Tibial nerve (tissue), 4 donors: ENCODE results near the gene ADGRG4. TPM values are rescaled to one million over a fixed set of nuclear protein-coding genes. Genes with fewer than 3 reads are reported as not detected.
"Not testable (repeated sequence)": the region's sequence is repeated elsewhere in the genome, so short reads cannot be mapped to it uniquely, and the experiment has no call there.

Experiments used
- DNase-seq, 2 donors: peaks; one replicate each; pipeline ENCODE4 v3.0.0-alpha.2; 2019; ENCODE audit warnings: low spot score in 2 of 2
- H3K27ac ChIP-seq, 4 donors: fragments of 200-600 bp; sonication (generic) in 3 of 4; one replicate each; pipeline ENCODE4 v1.5.1; 2017 to 2019; ENCODE audit warnings: mild to moderate bottlenecking in 1 of 4
- H3K27me3 ChIP-seq, 2 donors: fragments of 200-600 bp; sonication (generic) in 1 of 2; one replicate each; pipeline versions ENCODE4 v1.5.1 to v1.6.0; 2017 to 2019
- H3K36me3 ChIP-seq, 3 donors: fragments of 200-600 bp; sonication (generic); one replicate each; pipeline ENCODE4 v1.5.1; 2018 to 2019
- H3K4me1 ChIP-seq, 4 donors: fragments of 200-600 bp; sonication (generic) in 3 of 4; one replicate each; pipeline ENCODE4 v1.5.1; 2017 to 2019
- H3K4me3 ChIP-seq, 4 donors: fragments of 200-600 bp; sonication (generic) in 3 of 4; one replicate each; pipeline ENCODE4 v1.5.1; 2017 to 2019; ENCODE audit warnings: mild to moderate bottlenecking in 1 of 4, moderate library complexity in 1 of 4
- H3K9me3 ChIP-seq, 4 donors: fragments of 200-600 bp; sonication (generic) in 3 of 4; one replicate each; pipeline ENCODE4 v1.5.1; 2017 to 2019
- EP300 ChIP-seq, 2 donors: sonication (generic); formaldehyde crosslinking; IDR thresholded peaks; one replicate each; pipeline ENCODE4 v1.6.1; 2017; ENCODE audit warnings: antibody characterized with exemption in 2 of 2, mild to moderate bottlenecking in 1 of 2
- POLR2A ChIP-seq, 2 donors: fragments of 450-650 bp; IDR thresholded peaks; one replicate each; pipeline ENCODE4 v1.6.1; 2017; ENCODE audit warnings: antibody characterized with exemption in 2 of 2, mild to moderate bottlenecking in 2 of 2, moderate library complexity in 2 of 2
- WGBS, 2 donors: methylation state at CpG; one replicate each; pipeline ENCODE4 v1.1.5; 2018; 5-methylcytosine and 5-hydroxymethylcytosine counted together
- total RNA-seq, 4 donors: library from RNA; depleted of rRNA; stranded (reverse); fragments of >200 nt; gene quantifications; one replicate each; pipeline ENCODE4 v1.1.0, GENCODE V29; 2016
- TF ChIP-seq, protein P1 (sequence below), 5 experiments: fragments of 200-600 bp in 3 of 5; fragments of 450-650 bp in 2 of 5; sonication (generic) in 3 of 5; IDR thresholded peaks; one replicate each; pipeline ENCODE4 v1.5.1; 2016 to 2019; ENCODE audit warnings: antibody characterized with exemption in 5 of 5, mild to moderate bottlenecking in 3 of 5, moderate library complexity in 2 of 5

The ADGRG4 gene, protein sequence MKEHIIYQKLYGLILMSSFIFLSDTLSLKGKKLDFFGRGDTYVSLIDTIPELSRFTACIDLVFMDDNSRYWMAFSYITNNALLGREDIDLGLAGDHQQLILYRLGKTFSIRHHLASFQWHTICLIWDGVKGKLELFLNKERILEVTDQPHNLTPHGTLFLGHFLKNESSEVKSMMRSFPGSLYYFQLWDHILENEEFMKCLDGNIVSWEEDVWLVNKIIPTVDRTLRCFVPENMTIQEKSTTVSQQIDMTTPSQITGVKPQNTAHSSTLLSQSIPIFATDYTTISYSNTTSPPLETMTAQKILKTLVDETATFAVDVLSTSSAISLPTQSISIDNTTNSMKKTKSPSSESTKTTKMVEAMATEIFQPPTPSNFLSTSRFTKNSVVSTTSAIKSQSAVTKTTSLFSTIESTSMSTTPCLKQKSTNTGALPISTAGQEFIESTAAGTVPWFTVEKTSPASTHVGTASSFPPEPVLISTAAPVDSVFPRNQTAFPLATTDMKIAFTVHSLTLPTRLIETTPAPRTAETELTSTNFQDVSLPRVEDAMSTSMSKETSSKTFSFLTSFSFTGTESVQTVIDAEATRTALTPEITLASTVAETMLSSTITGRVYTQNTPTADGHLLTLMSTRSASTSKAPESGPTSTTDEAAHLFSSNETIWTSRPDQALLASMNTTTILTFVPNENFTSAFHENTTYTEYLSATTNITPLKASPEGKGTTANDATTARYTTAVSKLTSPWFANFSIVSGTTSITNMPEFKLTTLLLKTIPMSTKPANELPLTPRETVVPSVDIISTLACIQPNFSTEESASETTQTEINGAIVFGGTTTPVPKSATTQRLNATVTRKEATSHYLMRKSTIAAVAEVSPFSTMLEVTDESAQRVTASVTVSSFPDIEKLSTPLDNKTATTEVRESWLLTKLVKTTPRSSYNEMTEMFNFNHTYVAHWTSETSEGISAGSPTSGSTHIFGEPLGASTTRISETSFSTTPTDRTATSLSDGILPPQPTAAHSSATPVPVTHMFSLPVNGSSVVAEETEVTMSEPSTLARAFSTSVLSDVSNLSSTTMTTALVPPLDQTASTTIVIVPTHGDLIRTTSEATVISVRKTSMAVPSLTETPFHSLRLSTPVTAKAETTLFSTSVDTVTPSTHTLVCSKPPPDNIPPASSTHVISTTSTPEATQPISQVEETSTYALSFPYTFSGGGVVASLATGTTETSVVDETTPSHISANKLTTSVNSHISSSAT (N-terminal part only)
- total RNA-seq = under 1 TPM in 1 of 4 donors, not detected in 3; 0.20 TPM

DNA sequence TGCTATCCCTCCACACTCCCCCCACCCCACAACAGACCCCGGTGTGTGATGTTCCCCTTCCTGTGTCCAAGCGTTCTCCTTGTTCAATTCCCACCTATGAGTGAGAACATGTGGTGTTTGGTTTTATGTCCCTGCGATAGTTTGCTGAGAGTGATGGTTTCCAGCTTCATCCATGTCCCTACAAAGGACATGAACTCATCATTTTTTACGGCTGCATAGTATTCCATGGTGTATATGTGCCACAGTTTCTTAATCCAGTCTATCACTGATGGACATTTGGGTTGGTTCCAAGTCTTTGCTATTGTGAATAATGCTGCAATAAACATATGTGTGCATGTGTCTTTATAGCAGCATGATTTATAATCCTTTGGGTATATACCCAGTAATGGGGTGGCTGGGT lies at the start of gene ADGRG4:
Gene ADGRG4 (plus strand): TSS at position 243 of the 400 bp plus-strand sequence. CDS start 7,815 bp downstream, outside the sequence.
- H3K27ac ChIP-seq, H3K9me3 ChIP-seq, H3K4me3 ChIP-seq, H3K4me1 ChIP-seq, DNase-seq, H3K36me3 ChIP-seq: not testable (repeated sequence)
- 92 to 96% methylated on average over 4 of the region's 4 CpGs for WGBS, 2 donors
- H3K27me3 ChIP-seq = peaks cover 0 to 12% of the 10 kb centered on the region in 2 donors

DNA sequence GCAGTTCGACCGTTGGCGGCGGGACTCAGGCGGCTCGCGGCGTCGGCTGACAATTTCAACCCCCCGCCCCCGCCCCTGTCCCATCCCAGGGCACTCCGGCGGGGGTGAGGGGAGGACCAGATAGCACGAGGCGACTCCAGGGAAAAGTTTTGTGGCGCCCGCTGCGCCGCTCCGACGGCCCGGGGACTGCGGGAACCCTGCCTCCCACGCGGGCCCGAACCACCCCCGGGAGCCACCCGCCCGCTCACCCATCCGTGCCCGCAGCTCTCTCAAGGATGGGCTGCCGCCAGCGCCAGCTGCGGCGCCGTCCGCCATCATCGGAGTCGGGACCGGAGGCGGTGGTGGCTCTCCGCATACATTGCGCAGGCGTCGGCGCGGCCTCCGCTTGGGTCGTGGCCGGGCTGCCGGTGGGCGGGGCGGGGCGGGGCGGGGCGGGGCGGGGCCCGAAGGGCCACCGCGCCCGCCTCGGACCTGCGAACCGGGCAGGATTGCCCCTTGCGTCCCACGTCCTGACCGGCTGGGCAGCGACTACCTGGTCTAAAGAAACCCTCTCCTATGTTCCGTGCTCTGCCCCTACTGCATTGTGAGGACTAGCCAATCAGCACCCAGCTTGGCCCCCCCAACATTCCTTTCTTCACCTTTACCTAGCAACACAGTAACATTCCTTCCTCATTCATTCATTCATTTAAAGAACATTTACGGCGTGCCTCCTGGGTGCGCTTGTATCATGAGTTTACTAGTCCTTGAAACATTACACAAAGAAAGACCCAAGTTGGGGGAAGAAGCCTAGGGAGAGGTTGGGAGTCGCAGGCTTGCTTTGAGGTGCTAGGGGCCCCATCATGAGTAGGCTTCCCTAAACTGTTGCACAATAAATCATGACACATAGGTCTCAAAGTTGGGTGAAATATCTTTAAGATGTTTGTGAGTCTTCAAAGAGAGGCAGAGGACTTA lies 49.4 kb upstream of the ADGRG4 start, which contains the start of gene MAP7D3:
Gene MAP7D3 (minus strand): TSS at position 360 of the 951 bp plus-strand sequence. CDS start 42 bp downstream, at position 318.
- Histone ChIP-seq H3K9me3 (no peaks in the 10 kb centered on the region), H3K36me3 (no peaks in the 10 kb centered on the region), H3K27ac (peak within 1 kb of the TSS; percentile 40 to 91 (median 84)), H3K27me3 (peaks cover 0 to 28% of the 10 kb centered on the region in 2 donors), H3K4me3 (peak within 1 kb of the TSS; percentile 44 to 89 (median 75)), H3K4me1 (peaks cover 0 to 8% (median 0%) of the 10 kb centered on the region in 4 donors)
- TF ChIP-seq, protein P1, sequence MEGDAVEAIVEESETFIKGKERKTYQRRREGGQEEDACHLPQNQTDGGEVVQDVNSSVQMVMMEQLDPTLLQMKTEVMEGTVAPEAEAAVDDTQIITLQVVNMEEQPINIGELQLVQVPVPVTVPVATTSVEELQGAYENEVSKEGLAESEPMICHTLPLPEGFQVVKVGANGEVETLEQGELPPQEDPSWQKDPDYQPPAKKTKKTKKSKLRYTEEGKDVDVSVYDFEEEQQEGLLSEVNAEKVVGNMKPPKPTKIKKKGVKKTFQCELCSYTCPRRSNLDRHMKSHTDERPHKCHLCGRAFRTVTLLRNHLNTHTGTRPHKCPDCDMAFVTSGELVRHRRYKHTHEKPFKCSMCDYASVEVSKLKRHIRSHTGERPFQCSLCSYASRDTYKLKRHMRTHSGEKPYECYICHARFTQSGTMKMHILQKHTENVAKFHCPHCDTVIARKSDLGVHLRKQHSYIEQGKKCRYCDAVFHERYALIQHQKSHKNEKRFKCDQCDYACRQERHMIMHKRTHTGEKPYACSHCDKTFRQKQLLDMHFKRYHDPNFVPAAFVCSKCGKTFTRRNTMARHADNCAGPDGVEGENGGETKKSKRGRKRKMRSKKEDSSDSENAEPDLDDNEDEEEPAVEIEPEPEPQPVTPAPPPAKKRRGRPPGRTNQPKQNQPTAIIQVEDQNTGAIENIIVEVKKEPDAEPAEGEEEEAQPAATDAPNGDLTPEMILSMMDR (IDR thresholded peaks at IDR 0.05) = no peak
- TF ChIP-seq EP300 (IDR thresholded peaks at IDR 0.05) (peak in 1 of 2 donors; percentile 68), POLR2A (IDR thresholded peaks at IDR 0.05) (peak in 1 of 2 donors; percentile 61)
- DNase-seq = peak; percentile 26 to 32
- WGBS, 2 donors = 22 to 27% methylated on average over 5 to 58 of the region's 73 CpGs

DNA sequence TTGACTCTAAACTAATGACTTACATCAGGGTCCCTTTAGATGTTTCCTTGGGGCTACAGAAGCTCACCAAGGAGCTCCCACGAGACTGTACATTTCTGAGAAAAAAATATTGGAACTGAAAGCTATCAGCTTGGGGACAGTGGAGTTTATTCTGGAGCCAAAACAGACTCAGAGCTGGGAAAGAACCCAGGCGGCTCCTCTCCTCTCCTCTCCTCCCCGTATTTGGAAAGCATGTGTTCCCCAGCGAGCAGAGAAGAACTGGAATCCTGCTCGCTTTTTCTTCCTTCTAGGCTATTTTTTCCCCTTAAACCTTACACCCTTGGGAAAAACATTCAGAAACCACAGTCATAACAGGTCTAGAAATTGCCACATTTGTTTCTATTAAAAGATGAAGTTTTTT lies 45.2 kb upstream of the ADGRG4 start:
- TF ChIP-seq, protein P1 (IDR thresholded peaks at IDR 0.05) = no peak
- no peak for TF ChIP-seq EP300 (IDR thresholded peaks at IDR 0.05)
- no peak for TF ChIP-seq POLR2A (IDR thresholded peaks at IDR 0.05)
- Histone ChIP-seq H3K27ac (peak overlapping the region in 2 of 4 donors; percentile 55 to 67), H3K27me3 (peaks cover 0 to 8% of the 10 kb centered on the region in 2 donors), H3K9me3 (no peaks in the 10 kb centered on the region), H3K36me3 (no peaks in the 10 kb centered on the region), H3K4me3 (no peak overlapping the region), H3K4me1 (peaks cover 0 to 11% (median 4%) of the 10 kb centered on the region in 4 donors)
- 57 to 61% methylated on average over 5 of the region's 5 CpGs for WGBS, 2 donors
- peak in 1 of 2 donors; percentile 26 for DNase-seq

DNA sequence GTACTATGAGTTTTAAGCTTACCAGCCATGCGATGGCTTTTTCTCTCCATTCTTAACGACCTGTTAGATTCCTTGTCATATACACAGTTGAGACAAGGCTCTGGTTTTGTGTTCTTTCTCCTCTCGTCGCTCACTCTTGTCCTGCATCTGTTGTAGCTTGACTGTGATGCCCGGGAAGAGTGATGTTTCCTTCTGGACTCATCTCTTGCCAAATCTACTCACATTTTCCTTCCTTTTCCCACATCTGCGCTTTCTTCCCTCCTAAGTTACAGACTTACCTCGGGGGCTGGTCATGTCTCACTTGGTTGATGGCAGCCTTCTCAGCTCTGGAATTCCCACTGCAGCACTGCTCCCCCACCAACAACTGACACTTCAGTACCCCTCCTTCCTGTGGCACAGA lies 44.7 kb upstream of the ADGRG4 start:
- WGBS, 2 donors = 42 to 59% methylated on average over 7 of the region's 7 CpGs
- H3K4me1 ChIP-seq = peaks cover 0 to 14% (median 6%) of the 10 kb centered on the region in 4 donors
- H3K27me3 ChIP-seq = peaks cover 0 to 8% of the 10 kb centered on the region in 2 donors
- peak overlapping the region in 2 of 4 donors; percentile 55 to 67 for H3K27ac ChIP-seq
- no peak for TF ChIP-seq EP300 (IDR thresholded peaks at IDR 0.05)
- TF ChIP-seq POLR2A (IDR thresholded peaks at IDR 0.05) = no peak
- TF ChIP-seq, protein P1 (IDR thresholded peaks at IDR 0.05) = no peak
- no peaks in the 10 kb centered on the region for H3K36me3 ChIP-seq
- no peaks in the 10 kb centered on the region for H3K9me3 ChIP-seq
- no peak overlapping the region for H3K4me3 ChIP-seq
- no peak for DNase-seq
